Head of caudate nucleus (tissue), 42 donors: ENCODE results near the gene DMRTC1.
A peak's percentile ranks its signal among the peaks of the same experiment; 100 is the strongest.
"Not testable (repeated sequence)": the region's sequence is repeated elsewhere in the genome, so short reads cannot be mapped to it uniquely, and the experiment has no call there.

Experiments used
- DNase-seq, 42 donors: peaks; one replicate each; pipeline versions ENCODE4 v3.0.0 to v3.0.0-alpha.2; 2020 to 2021; ENCODE audit warnings: mixed read lengths in 7 of 42
- intact Hi-C: fragments of 100-400 bp; cut with DNase I; formaldehyde crosslinking; loops from one replicate; pipeline ENCODE4 v1.15.0; 2022

The DMRTC1 gene, protein sequence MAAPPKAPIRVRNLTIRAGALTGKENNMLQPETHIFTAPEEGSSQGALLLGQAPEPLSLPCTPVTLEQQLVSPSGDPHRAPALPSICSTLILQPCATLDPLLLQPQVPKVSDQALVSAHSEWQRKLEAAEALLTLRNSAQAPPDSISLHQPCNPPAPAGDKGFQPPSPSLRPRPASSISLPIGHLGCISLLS

GRCh38 chrX:72943819-72944169, at the start of gene DMRTC1:
Gene DMRTC1, minus strand, starts transcription at chrX:72943837. Its CDS starts 68,143 bp downstream, at chrX:72875694.
- DNase-seq, intact Hi-C loops: not testable (repeated sequence)

DNA sequence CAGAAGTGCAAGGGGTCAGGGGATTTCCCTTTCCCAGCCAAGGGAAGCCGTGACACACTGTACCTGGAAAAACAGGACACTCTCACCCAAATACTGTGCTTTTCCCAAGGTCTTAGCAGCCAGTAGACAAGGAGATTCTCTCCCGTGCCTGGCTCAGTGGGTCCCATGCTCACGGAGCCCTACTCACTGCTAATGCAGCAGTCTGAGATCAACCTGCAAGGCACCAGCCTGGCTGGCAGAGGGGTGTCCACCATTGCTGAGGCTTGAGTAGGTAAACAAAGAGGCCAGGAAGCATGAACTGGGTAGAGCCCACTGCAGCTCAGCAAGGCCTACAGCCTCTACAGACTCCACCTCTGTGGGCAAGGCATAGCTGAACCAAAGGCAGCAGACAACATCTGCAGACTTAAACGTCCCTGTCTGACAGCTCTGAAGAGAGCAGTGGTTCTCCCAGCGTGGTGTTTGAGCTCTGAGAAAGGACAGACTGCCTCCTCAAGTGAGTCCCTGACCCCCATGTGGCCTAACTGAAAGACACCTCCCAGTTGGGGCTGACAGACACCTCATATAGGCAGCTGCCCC, 37.3 kb upstream of the DMRTC1 start:
- peak in 1 of 42 donors; percentile 19 for DNase-seq
- intact Hi-C loops: not testable (repeated sequence)

DNA sequence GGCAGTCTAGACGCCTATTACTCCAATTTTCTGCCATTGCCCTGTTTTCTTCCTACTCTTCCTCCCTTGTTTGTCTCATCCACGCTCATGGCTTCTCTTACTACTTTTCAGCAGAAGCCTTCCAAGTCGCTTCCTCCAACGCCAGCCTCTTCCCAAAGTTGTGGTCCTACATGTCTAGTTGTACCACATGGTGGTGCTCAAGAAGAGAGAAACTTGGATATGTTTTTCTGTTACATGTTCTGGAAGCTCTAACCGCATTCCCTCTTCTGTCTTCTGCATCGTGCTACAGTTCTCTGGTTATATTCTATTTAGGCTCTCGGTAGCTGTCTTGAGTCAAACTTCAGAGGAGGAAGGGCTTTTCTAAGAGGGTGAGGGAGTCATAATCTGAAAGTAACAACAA, 31.2 kb upstream of the DMRTC1 start:
- DNase-seq, intact Hi-C loops: not testable (repeated sequence)

DNA sequence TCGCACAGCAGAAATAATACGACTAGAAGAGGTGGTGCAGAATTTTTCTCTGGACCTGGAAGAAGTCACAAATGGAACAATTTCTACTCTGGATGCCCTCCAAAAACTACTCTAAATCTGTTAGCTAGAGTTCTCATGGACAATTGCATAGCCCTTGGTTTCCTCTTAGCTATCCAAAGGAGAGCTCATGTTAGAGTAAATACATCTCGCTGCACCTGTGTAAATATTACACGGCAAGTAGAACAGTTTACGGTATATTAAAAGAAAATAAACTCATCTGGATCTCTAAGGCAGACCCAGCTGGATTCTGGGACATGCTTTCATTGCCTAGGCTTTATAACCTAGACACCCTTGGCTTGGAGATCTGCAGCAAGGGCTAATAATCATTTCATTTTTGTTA, 28.2 kb upstream of the DMRTC1 start:
- DNase-seq, intact Hi-C loops: not testable (repeated sequence)

GRCh38 chrX:72959971-72960370, 16.3 kb upstream of the DMRTC1 start:
- intact Hi-C loops, DNase-seq: not testable (repeated sequence)

GRCh38 chrX:72943035-72943818, 410 bp downstream of the DMRTC1 start:
- intact Hi-C loops: not testable (repeated sequence)

GRCh38 chrX:72942272-72942671, 1.4 kb downstream of the DMRTC1 start:
- intact Hi-C loops, DNase-seq: not testable (repeated sequence)

More at GRCh38 chrX:72943035-72943818, 410 bp downstream of the DMRTC1 start:
- DNase-seq: not testable (repeated sequence)

DNA sequence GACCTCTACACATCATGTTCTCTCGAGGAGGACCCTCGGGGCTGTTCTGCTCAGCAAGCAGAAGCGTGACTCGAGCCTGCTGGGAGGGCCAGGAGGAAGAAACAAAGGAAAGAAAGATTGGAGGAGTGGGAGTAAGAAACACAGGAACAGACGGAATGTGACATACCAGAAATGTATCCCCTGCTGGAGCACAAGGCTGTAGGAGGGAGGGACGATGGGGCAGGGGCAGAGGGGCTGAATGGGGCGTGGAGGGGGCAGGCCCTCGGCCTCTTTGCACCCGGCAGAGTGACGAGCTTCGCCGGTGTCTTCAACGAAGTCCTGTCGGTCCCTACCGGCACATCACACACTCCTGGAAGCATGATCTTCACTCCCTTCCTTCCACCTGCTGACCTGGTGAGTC, 5.7 kb downstream of the DMRTC1 start, which contains the start of gene FAM236A:
TSS of gene FAM236A (plus strand) at position 301 of the 400 bp plus-strand sequence. CDS start at position 358, 57 bp downstream.
- intact Hi-C loops, DNase-seq: not testable (repeated sequence)

DNA sequence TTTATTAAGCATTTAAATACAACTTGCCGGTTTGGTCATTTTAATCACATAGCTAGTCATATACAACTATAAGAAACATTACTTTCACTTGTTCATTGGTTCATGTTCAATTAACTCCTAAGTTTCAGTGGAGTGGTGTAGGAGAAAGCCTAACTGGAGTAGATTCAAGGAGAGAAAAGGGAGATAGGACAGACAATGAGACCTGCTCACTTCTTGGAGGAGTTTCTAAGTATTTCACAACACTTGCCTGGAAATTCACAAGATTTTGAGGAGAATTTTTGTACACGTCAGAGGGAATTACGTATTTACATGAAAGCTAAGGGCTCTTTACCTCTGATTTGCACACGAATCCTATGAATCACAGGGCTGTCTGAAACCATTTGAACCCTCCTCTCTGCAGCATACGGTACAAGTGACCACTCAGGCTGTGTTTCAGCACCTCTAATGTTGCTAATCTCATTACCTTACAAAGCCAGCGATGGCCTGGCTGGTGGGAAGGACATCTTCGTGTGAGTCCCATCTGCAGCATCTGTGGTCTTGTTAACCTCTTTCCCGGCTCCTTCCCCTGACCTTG, 6.7 kb downstream of the DMRTC1 start:
- intact Hi-C loops, DNase-seq: not testable (repeated sequence)

DNA sequence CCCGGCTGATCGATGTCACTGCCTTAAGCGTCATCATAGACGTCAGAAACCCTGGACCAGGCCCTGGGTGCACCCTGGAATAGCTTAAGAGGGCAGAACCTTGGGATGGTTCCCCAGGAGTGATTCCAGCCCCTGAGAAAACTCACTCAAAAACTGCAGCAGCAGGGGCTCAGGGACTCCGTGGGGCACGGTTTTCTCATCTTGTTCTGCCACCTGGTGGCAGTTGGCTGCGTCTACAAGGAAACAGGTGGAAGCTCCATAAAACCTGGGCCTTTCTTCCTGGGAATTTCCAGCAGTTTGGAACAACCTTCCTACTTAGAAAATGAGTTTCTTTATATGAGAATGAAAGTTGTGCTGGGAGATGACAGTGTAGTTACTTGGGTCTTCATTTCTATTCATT, 7.2 kb downstream of the DMRTC1 start:
- DNase-seq, intact Hi-C loops: not testable (repeated sequence)

DNA sequence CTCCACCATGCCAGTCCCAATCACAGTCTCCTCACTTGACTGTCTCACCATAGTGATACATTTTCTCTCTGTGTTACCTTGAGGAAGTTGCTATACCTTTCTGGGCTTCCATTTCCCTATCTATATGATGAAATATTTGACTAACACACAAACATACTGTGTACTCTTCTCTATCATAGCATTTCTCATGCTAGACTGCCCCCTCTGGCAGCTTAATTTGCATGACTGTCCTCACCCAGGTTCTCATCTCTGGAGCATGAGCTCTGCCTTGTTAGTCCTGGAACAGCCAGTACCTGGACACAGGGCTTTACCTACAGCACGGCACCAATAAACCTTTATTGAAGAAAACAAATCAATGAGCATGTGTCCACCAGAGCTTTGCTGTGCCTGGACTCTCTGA, 11.4 kb downstream of the DMRTC1 start:
- intact Hi-C loops: not testable (repeated sequence)

GRCh38 chrX:72916096-72916495, 27.5 kb downstream of the DMRTC1 start:
- DNase-seq: peak in 1 of 42 donors; percentile 13
- intact Hi-C loops: not testable (repeated sequence)

More for the DNA sequence above, 11.4 kb downstream of the DMRTC1 start:
- not testable (repeated sequence) for DNase-seq

DNA sequence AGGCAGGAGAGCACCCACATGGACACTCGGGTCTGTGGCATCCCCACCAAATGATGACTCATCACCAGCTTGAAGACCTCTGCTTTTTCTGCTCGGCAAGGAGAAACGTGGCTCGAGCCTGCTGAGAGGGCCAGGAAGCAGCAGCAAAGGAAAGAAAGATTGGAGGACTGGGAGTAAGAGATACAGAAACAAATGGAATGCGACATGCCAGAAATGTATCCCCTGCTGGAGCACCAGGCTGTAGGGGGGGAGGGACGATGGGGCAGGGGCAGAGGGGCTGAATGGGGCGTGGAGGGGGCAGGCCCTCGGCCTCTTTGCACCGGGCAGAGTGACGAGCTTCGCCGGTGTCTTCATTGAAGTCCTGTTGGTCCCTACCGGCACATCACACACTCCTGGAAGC, 31.3 kb downstream of the DMRTC1 start, which contains the start of gene FAM236C:
TSS of gene FAM236C (plus strand) at position 301 of the 400 bp plus-strand sequence. CDS start 100 bp downstream, outside the sequence.
- DNase-seq, intact Hi-C loops: not testable (repeated sequence)

GRCh38 chrX:72889740-72890139, 53.9 kb downstream of the DMRTC1 start:
- intact Hi-C loops, DNase-seq: not testable (repeated sequence)

- DNase-seq, intact Hi-C loops: not testable (repeated sequence)
Measured at GRCh38 chrX:72882898-72883297, 60.7 kb downstream of the DMRTC1 start.

DNA sequence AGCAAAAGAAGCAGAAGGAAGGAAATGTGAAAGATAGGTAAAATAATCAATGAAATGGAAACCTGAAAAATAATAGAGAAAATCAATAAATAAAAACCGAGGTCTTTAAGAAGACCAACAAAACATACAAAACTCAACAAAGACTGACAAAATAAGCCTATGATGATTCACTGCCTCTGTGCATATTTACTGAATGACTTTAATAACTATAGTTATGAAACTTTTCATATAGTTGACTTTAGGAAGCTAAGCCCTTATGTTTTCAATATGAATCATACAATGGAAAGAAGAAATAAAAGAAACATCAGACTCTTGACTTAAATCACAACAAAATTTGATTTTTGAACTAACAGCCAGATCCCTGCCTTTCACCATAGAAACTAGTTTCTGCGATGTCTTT, 106.1 kb downstream of the DMRTC1 start:
- intact Hi-C loops, DNase-seq: not testable (repeated sequence)

GRCh38 chrX:72830701-72831100, 112.9 kb downstream of the DMRTC1 start:
- DNase-seq, intact Hi-C loops: not testable (repeated sequence)
